HG03066 (cell line): ENCODE data around the gene TMEM114.
A peak's percentile ranks its signal among the peaks of the same experiment; 100 is the strongest.

Source experiments
- ATAC-seq: cut with Tn5 transposase; IDR thresholded peaks from one replicate; pipeline ENCODE4 v1.9.1; 2021; ENCODE audit warnings: low read depth; ENCODE audit not compliant: unreplicated experiment

Gene TMEM114

DNA sequence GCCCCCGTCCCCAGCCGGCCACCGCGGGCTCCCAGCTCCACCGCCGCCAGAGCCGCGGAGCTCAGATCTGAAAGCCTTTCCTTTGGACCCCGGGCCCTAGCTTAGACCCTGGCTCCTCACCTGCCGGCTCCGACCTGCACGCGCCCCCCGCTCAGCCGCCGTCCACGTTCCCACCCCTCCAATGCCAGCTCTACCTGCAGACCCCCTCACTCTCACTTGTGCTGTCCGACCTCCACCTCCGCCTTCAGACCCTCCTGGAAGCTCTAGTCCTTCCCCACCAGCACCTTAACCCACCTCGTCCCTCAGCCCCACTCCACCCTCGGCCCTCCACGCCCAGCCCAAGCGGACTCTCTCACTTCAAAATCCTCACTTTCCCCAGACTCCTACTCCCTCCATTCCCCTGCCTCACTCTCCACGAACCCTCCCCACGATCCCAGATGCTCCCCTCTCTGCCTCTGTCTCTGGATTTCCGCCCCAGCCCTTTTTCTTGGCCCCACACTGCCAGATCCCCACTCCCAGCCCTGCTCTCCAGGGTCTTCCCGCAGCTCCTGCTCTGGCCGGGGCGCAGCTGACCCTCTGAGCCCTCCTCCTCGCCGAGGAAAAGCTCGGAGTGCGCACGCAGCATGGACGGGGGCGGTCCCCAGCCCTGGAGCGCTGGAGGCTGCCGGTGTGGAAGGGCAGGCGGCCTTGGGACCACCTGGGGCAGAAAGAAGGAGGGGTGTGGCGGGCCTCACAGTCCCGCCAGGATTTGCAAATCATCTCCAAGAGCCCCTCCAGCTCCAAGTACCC lies at the start of gene TMEM114:
TSS of gene TMEM114 (minus strand) at position 612 of the 789 bp plus-strand sequence. CDS start 673 bp downstream, outside the sequence.
- ATAC-seq = no peak

DNA sequence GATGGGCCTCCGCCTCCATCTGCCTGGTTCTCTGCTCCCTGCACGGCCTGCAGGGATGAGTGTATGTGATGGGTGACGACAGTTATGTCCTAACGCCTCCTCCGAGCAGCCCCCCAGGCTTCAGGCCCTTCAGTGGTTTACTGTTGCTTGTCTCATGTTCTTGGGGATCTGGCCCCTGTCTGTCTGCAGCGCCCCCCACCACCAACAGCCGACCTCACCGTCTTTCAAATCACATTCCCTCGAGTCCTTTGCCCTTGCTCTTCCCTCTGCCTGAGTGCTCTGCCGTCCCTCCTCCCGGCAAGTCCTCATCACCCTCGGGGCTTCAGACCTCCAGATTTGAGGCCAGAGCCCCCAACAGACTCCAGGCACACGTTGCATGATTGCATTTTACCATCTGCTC lies 49.4 kb upstream of the TMEM114 start:
- no peak for ATAC-seq

GRCh38 chr16:8634991-8635736 lies 44.9 kb upstream of the TMEM114 start:
- no peak for ATAC-seq

GRCh38 chr16:8632675-8633182 lies 42.4 kb upstream of the TMEM114 start:
- ATAC-seq = no peak

DNA sequence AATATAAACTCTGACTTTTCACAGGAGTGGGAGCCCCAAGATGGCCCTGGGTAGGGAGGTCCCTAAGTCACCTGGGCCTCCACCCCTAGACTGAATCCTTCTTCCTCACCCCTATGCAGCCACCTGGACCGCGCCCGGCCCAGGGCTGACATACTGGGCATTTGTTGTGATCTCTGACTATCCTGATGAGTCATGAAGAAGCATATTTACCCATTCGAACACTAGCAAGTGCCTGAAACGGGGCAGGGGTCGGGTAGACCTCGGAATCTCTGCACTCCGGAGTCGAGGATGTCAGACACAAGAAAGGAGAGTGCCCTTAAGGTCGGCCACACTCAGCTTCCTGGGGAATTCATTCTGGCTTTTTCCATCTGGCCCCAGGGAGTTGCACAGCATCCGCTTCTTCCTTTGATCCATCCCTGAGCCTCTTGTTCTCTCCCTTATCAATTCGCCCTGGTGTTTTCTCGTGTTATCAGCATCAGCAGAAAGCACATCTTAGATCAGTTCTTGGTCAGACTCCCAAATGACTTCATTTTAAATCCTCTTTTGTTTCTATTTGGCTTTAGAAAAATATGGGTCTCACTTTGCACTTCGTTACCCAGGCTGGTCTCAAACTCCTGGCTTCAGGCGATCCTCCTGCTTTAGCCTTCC lies 41.6 kb upstream of the TMEM114 start:
- no peak for ATAC-seq

- ATAC-seq = no peak
Measured at GRCh38 chr16:8631373-8631772, 41.1 kb upstream of the TMEM114 start.

GRCh38 chr16:8630255-8630953 lies 40.1 kb upstream of the TMEM114 start:
- ATAC-seq = no peak

DNA sequence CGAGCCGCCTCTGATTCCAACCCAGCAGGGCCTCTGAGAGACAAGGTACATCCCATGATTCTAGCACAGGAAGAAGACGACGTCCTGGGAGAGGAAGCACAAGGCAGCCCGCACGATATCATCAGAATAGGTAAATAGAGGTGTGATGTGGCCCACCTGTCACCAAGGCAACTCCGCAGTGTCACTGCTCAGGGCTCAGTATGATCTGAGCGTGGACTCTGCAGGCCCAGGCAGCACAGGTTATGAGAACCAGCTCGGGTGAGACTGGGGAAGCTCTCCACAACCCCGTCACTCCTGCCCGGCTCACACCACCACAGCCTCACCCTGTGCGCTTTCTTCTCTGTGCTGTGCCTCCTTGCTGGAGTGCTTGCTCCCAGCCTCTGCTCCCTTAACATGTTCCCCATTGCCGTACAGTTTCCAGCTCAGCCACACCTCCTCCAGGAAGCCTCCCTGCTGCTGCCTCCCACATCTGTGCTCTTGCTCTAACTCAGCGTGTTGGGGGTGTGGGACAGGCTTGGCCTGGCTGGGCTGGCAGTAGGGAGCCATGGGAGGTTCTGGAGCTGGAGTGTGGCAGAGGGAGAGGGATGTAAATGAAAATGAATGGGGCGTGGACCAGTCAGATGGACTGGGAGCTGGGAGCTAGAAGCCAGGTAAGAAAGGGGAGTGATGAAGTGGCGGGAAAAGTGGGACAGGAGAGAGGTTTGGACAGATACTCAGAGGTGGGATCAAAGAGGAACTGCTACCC lies 38.8 kb upstream of the TMEM114 start:
- no peak for ATAC-seq

GRCh38 chr16:8627456-8627855 lies 37.1 kb upstream of the TMEM114 start:
- no peak for ATAC-seq

DNA sequence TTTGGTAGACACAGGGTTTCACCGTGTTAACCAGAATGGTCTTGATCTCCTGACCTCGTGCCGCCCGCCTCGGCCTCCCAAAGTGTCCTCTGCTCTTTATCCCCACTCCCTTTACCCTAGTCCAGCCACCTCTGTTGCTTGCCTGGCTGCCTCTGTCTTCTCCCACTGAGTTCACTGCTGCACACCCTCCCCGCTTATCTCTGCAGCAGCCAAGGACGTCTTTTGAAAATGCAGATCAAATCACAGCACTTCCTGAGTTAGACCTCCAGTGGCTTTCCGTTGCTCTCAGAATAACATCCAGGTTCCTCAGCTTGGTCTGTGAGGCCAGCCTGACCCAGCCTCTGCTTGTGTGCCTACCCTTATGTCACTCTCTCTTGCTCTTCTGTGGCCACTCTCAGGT lies 36.6 kb upstream of the TMEM114 start:
- ATAC-seq = no peak

DNA sequence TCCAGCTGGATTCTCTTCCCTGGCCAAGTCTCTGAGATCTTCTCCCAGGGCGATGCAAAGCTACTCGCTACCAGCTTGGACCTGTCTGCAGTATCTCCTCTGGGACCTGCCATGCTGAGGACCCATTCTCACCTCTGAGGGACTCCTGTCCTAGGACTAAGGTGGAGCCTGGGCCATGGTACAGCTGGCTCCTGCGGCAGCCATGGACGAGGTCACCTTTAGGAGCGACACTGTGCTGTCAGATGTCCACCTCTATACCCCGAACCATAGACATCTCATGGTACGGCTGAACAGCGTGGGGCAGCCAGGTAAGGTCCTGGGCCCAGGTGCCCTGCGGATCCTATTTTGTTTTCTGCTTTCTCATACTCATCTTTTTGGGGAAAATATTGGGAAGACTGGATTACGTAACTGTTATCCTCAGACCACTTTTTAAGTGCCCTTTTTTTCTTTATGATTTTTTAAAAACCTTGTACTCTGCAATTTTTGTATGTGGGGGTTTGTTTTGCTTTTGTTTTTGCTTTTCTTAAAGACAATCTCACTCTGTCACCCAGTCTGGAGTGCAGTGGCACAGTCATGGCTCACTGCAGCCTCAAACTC lies 35.3 kb upstream of the TMEM114 start:
- no peak for ATAC-seq

- ATAC-seq = no peak
Measured at GRCh38 chr16:8623634-8624033, 33.3 kb upstream of the TMEM114 start.

DNA sequence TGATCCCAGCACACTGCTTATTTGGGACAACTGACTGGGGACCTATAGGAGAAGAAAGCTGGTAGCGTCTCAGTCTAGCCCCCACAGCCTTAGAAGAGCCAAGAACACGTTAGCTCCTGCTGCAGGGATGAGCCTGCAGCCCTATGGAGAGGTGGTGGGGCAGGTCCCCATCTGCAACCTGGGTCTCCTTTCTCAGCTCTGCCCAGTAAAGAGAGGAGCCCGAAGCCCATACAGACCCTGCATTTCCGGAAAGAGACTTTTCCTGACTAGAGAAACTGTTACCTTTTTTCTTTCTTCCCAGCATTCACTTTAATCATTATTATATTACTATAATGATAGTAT lies 32.0 kb upstream of the TMEM114 start:
- no peak for ATAC-seq

- peak; percentile 84 for ATAC-seq
Measured at GRCh38 chr16:8621572-8622314, 31.4 kb upstream of the TMEM114 start, which contains the start of gene METTL22. Gene METTL22, plus strand, starts transcription at chr16:8621698. Its CDS starts 3,968 bp downstream, at chr16:8625666.

- no peak for ATAC-seq
Measured at GRCh38 chr16:8621222-8621571, 30.9 kb upstream of the TMEM114 start.

- ATAC-seq = no peak
Measured at GRCh38 chr16:8620535-8620934, 30.2 kb upstream of the TMEM114 start.

DNA sequence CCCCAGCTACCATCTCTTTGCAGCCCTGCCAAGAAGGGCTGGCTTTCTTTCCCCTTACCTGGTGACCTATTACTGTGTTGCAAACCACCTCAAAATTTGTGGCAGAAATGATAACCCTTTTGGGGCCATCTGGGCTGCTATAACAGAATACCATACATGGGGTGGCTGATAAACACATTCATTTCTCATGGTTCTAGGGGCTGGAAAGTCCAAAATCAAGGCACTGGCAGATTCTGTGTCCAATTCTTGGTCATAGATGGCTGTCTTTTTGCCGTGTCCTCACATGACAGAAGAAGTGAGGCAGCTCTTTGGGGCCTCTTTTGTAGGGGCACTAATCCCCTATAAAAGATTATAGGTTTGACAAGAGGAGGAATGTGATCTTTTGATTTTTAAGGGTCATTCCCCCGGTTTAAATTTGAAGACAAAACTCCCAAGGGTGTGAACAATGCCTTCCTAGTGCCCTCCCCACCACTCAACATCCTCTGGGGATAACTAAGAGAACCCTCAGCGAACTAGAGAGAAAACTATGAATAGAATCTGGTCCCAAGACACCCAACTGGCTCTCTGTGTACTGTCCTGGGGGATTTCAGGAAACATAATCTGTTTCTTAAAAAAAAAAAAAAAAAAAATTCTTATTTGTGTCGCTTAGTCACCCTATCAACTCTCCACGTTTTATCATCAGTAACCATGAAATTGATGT lies 29.5 kb upstream of the TMEM114 start:
- ATAC-seq = no peak

- no peak for ATAC-seq
Measured at GRCh38 chr16:8614435-8615029, 24.2 kb upstream of the TMEM114 start.
